PC-9 (cell line): ENCODE measurements around the gene SIRT2. TPM values are rescaled to one million over a fixed set of nuclear protein-coding genes. Genes with fewer than 3 reads are reported as not detected.

Source experiments
- BruUV-seq: library from RNA; stranded (reverse); fragments of 400-500 nt; replicated peaks from 2 replicates; lab custom pipeline; 2021; lab: Mats Ljungman, UMichigan
- CTCF ChIA-PET: fragments of 300-600 bp; sonication (Branson Sonifier 250); formaldehyde crosslinking; loops from one replicate; lab custom pipeline; 2022; ENCODE audit warnings: antibody characterized with exemption; lab: Charles Lee
- POLR2A ChIA-PET: fragments of 300-600 bp; sonication (Branson Sonifier 250); formaldehyde crosslinking; loops from one replicate; lab custom pipeline; 2022; ENCODE audit warnings: antibody characterized with exemption; ENCODE audit not compliant: unreplicated experiment; lab: Charles Lee
- DNase-seq, 2 experiments: peaks; one replicate each; pipeline versions ENCODE4 v3.0.0 to v3.0.0-alpha.2; 2015 to 2022; ENCODE audit warnings: mixed read lengths in 1 of 2
- H2AFZ ChIP-seq: fragments of 200-600 bp; sonication (generic); 2 replicates; pipeline ENCODE4 v1.8.1; 2017; ENCODE audit warnings: antibody characterized with exemption
- H3F3A ChIP-seq: fragments of 200-600 bp; sonication (generic); 2 replicates; pipeline ENCODE4 v1.8.1; 2017; ENCODE audit warnings: antibody characterized with exemption, mild to moderate bottlenecking, low read depth; ENCODE audit not compliant: insufficient read depth
- H3K27ac ChIP-seq: fragments of 200-600 bp; sonication (generic); 2 replicates; pipeline ENCODE4 v1.6.1; 2016; ENCODE audit warnings: mixed run types
- H3K27me3 ChIP-seq: fragments of 200-600 bp; sonication (generic); 2 replicates; pipeline ENCODE4 v1.6.1; 2016; ENCODE audit warnings: low read depth, mixed run types; ENCODE audit not compliant: insufficient read depth
- H3K36me3 ChIP-seq: fragments of 200-600 bp; sonication (generic); 2 replicates; pipeline ENCODE4 v1.6.1; 2016; ENCODE audit warnings: low read depth, mixed run types
- H3K4me1 ChIP-seq: fragments of 200-600 bp; sonication (generic); replicated peaks from 2 replicates; pipeline ENCODE4 v1.6.1; 2016; ENCODE audit warnings: mixed run types; ENCODE audit not compliant: insufficient read depth
- H3K4me2 ChIP-seq: fragments of 200-600 bp; sonication (generic); 2 replicates; pipeline ENCODE4 v1.6.1; 2017; ENCODE audit warnings: mixed run types
- H3K4me3 ChIP-seq: fragments of 200-600 bp; sonication (generic); 2 replicates; pipeline ENCODE4 v1.6.1; 2016; ENCODE audit warnings: mixed run types
- H3K79me2 ChIP-seq: fragments of 200-600 bp; sonication (generic); 2 replicates; pipeline ENCODE4 v1.6.1; 2017; ENCODE audit warnings: low read depth, mixed run types
- H3K9me2 ChIP-seq: fragments of 200-600 bp; sonication (generic); 2 replicates; pipeline ENCODE4 v1.8.1; 2017; ENCODE audit warnings: mild to moderate bottlenecking; ENCODE audit not compliant: insufficient read depth
- H3K9me3 ChIP-seq: fragments of 200-600 bp; sonication (generic); 2 replicates; pipeline ENCODE4 v1.8.1; 2016; ENCODE audit warnings: low read depth; ENCODE audit not compliant: insufficient read depth
- H4K20me1 ChIP-seq: fragments of 200-600 bp; sonication (generic); 2 replicates; pipeline ENCODE4 v1.8.1; 2017; ENCODE audit not compliant: insufficient read depth
- CTCF ChIP-seq: fragments of 200-600 bp; sonication (generic); conservative IDR thresholded peaks from 2 replicates; pipeline ENCODE4 v1.6.1; 2017; ENCODE audit warnings: mixed run types, antibody characterized with exemption, mild to moderate bottlenecking, moderate library complexity
- EZH2 ChIP-seq: fragments of 200-600 bp; sonication (generic); IDR thresholded peaks from 2 replicates; pipeline ENCODE4 v1.8.0; 2017; ENCODE audit warnings: antibody characterized with exemption, low read depth
- intact Hi-C: fragments of 100-400 bp; cut with micrococcal nuclease; formaldehyde crosslinking; loops from one replicate; pipeline ENCODE4 v1.10.0; 2022; ENCODE audit not compliant: unreplicated experiment
- total RNA-seq: library from RNA; stranded (reverse); gene quantifications from 2 replicates; pipeline ENCODE4 v1.2.3, GENCODE V29; 2021

The SIRT2 gene
- total RNA-seq, 1 experiment from 2014 or later, result 32.9 TPM

- Histone ChIP-seq H3K36me3 (no peaks in the 10 kb centered on the region), H3K79me2 (peaks cover 24% of the 10 kb centered on the region), H3K27me3 (no peaks in the 10 kb centered on the region), H2AFZ (peak overlapping the region; percentile 80), H3K4me1 (peaks cover 16% of the 10 kb centered on the region), H3K27ac (peak overlapping the region; percentile 64), H3K4me2 (peak overlapping the region; percentile 84), H3K9me2 (no peaks in the 10 kb centered on the region), H3F3A (no peaks in the 10 kb centered on the region), H3K4me3 (peak overlapping the region; percentile 62), H3K9me3 (0 out of 2 replicates have a peak, but pooled peaks cover 3% of the 10 kb centered on the region), H4K20me1 (no peaks in the 10 kb centered on the region)
- intact Hi-C loops, result loop anchor here (1.0 kb wide), 1 partner anchor 30 kb away; the partner anchor contains the start of genes MRPS12 and SARS2
- TF ChIP-seq CTCF (no peak), EZH2 (no peak)
- TSS peak; percentile 61 for BruUV-seq
- ChIA-PET POLR2A (interaction anchor here (0.5 to 0.9 kb wide), 9 partner anchors 12 to 495 kb away, joined by 3 to 26 read pairs (median 6); partner anchors contain the start of genes CCER2 and RASGRP4), CTCF (no interaction called here)
- DNase-seq, result no peak
Observed at GRCh38 chr19:38900202-38900629, 798 bp upstream of the SIRT2 start.

- no peaks in the 10 kb centered on the region for H3K9me2 ChIP-seq
- H3K27me3 ChIP-seq, result no peaks in the 10 kb centered on the region
- intact Hi-C loops, result loop anchor here (1.0 kb wide), 2 partner anchors 49 to 262 kb away; no protein-coding TSS in a partner anchor
- TF ChIP-seq CTCF (no peak), EZH2 (no peak)
- H4K20me1 ChIP-seq, result no peaks in the 10 kb centered on the region
- no TSS peak for BruUV-seq
- no peaks in the 10 kb centered on the region for H3F3A ChIP-seq
- ChIA-PET POLR2A (no interaction called here), CTCF (no interaction called here)
- H3K27ac ChIP-seq, result no peak overlapping the region
- peak overlapping the region; percentile 92 for H2AFZ ChIP-seq
- H3K4me2 ChIP-seq, result peak overlapping the region; percentile 84
- peak overlapping the region; percentile 73 for H3K4me3 ChIP-seq
- no peaks in the 10 kb centered on the region for H3K36me3 ChIP-seq
- peaks cover 24% of the 10 kb centered on the region for H3K79me2 ChIP-seq
- H3K9me3 ChIP-seq, result 0 out of 2 replicates have a peak, but pooled peaks cover 3% of the 10 kb centered on the region
- peaks cover 16% of the 10 kb centered on the region for H3K4me1 ChIP-seq
- no peak for DNase-seq
Observed at GRCh38 chr19:38898788-38899446, 501 bp downstream of the SIRT2 start.

- no peaks in the 10 kb centered on the region for H3K27me3 ChIP-seq
- no peak for DNase-seq
- H3F3A ChIP-seq, result no peaks in the 10 kb centered on the region; the same call in 1 of the 2 replicates
- H3K9me2 ChIP-seq, result no peaks in the 10 kb centered on the region
- no peaks in the 10 kb centered on the region for H3K36me3 ChIP-seq
- peaks cover 7% of the 10 kb centered on the region; the same call in 1 of the 2 replicates for H3K4me1 ChIP-seq
- CTCF ChIA-PET, result no interaction called here
- no peak overlapping the region for H2AFZ ChIP-seq
- no peaks in the 10 kb centered on the region for H3K9me3 ChIP-seq
- TF ChIP-seq EZH2 (no peak), CTCF (no peak)
- BruUV-seq, result no TSS peak
- 0 out of 2 replicates have a peak, but pooled peaks cover under 1% of the 10 kb centered on the region for H3K79me2 ChIP-seq
- no peaks in the 10 kb centered on the region for H4K20me1 ChIP-seq
- intact Hi-C loops, result no loop called here
- POLR2A ChIA-PET, result no interaction called here
- H3K4me2 ChIP-seq, result no peak overlapping the region
- no peak overlapping the region for H3K27ac ChIP-seq
- H3K4me3 ChIP-seq, result no peak overlapping the region
Observed at GRCh38 chr19:38894968-38895367, 4.5 kb downstream of the SIRT2 start.
